ENCODE results near the gene LMO1.

The LMO1 gene

DNA sequence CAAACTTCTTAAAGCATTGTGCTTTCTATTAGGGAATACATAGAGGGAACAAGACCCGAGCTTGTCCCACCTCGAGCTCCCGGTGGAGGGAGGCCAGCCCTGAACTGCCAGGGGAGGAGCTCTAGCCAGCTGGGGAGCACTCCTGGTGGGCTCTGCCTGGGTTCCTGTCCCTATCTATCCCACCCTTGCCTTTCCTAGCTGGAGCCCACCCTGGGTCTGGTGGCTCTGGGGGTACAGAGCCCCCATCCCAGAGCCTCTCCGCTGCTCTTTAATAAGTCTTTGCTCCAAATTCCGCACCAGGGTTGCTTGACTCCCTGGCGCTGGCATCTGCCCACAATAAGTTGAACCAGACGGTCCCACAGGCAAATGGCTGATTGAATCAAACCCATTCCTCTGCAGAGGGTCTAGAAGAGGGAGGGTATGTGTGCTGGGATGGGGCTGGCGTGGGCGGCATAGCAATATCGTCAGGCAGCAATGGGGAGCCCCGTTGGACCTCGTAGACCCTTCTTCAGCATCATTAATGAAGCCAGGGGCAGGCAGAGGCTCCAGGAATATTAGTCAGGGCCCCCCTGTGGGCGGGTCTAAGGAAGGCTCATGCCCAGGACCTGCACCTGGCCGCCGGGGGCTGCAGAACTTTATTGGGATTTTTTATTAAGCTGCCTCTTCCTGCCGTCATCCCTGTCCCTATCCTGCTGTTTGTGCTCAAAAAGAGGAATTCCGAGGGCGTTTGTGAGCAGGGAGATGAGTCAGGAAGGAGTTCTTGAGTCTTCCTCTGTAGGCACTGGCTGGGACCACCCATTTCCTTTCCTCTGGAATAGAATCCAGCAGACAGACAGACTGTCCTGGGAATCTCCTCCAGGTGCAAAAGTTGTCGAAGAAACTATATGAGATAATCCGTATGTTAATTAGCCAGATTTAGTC, 56.3 kb downstream of the LMO1 start:
- in situ Hi-C loops (cut with HindIII; ENCODE audit: low sequenced_read_pairs): no loop called here

DNA sequence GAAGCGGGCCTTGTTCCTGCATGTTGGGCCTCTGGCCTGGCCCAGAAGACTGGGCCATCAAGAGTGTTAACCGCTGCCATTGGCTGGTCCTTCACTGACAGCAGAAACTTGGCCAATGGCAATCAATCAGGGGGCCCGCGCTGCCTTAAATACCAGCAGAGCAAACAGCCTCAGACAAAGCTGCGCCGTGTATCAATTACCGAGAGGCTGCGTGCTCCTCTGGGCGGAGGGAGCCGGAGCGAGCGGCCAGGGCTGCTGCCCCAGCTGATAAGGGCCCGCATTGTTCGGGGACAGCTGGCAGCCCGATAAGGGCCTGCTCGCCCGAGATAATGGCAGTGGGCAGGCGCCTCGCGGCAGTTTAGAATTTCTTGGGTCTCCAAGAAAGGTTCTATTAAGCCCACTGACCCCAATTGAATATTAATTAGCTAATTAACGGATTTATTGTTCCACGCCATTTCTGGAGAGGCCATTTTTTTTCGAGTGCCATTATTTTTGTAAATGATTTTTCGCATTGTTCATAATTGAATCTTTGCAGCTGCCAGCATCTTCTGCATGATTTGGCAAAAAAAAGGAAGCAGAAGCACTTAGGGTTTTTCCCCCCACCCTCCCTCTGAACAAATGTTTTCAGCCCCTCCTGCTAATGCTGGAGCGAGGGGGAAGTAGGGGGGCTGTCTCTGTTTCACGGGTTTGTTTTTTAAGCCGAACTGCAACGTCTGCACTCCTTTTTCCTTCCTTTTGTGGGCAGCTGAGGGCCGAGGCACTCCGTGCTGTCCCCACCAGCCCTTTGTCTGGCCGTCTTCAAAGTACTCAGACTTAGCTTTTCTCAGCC, 57.2 kb downstream of the LMO1 start:
- in situ Hi-C loops (cut with HindIII; ENCODE audit: low sequenced_read_pairs): no loop called here

DNA sequence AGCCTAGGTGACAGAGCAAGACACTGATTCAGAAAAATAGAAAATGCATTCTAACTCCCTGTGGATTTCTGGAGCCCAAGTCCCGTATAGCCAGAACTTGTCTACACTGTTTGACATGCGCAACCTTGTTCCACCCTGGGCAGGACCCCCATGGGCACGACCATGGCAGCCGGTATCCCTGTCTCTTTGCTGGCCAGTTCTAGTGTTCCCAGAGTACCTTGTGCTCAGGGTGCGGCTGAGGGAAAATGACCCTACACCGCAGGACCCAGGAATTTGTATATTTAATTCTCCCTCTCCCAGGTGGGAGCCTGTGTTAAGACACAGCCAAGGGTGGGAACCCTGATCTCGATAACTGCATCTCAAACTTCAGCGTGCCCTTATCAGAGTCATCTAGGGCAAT, 58.1 kb downstream of the LMO1 start:
- in situ Hi-C loops (cut with HindIII; ENCODE audit: low sequenced_read_pairs): no loop called here

DNA sequence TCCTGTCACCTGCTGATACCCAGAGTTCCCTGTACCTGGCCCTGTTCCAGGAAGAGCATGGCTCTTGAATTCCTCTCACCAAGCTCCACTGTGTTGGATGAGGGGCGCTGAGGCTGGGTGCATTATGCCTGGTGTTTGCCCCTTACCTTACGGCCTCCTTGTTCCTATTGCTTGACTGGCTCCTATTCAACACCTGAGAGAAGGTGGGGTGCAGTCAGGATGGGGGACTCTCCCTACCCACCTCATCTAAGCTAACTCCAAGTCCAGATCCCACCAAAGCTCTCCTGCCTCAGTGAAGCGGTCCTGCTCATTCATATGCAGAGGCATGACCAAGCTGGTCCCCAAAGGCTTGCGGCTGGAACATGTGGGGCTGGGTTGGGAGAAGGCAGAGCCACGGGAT, 59.1 kb downstream of the LMO1 start:
- in situ Hi-C loops (cut with HindIII; ENCODE audit: low sequenced_read_pairs): no loop called here

DNA sequence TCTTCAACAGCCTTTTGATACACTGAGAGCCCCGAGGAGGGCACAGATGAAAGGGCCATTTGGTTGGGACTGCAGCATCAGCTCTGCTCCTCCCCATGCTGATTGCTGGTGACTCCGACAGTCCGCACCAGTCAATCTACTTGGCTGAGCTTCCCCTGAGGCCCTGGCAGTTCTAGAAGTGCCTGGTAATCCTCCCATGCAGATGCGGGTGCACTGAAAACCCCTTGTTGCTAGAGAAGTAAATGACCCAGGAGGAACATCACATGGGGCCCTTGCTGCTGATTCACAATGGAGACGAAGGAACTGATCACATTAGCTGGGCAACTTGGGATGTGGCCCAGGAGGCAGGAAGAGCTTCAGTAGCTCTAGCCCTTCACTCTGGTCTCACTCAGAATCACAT, 59.7 kb downstream of the LMO1 start:
- in situ Hi-C loops (cut with HindIII; ENCODE audit: low sequenced_read_pairs): no loop called here

DNA sequence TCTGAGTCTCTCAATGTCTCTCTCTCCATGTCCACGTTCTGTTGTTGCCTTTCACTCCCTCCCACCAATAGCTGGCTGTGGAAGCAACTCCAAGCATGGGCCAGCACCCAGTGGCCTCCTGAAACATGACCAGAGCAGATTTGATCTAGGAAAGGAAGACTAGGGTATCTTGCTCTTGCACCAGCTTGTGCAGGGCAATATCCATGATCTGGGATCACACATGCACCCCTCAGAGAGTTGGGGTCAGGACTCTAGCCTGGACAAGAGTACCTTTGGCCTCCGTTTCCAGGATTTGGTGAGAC, 60.3 kb downstream of the LMO1 start:
- in situ Hi-C loops (cut with HindIII; ENCODE audit: low sequenced_read_pairs): no loop called here

DNA sequence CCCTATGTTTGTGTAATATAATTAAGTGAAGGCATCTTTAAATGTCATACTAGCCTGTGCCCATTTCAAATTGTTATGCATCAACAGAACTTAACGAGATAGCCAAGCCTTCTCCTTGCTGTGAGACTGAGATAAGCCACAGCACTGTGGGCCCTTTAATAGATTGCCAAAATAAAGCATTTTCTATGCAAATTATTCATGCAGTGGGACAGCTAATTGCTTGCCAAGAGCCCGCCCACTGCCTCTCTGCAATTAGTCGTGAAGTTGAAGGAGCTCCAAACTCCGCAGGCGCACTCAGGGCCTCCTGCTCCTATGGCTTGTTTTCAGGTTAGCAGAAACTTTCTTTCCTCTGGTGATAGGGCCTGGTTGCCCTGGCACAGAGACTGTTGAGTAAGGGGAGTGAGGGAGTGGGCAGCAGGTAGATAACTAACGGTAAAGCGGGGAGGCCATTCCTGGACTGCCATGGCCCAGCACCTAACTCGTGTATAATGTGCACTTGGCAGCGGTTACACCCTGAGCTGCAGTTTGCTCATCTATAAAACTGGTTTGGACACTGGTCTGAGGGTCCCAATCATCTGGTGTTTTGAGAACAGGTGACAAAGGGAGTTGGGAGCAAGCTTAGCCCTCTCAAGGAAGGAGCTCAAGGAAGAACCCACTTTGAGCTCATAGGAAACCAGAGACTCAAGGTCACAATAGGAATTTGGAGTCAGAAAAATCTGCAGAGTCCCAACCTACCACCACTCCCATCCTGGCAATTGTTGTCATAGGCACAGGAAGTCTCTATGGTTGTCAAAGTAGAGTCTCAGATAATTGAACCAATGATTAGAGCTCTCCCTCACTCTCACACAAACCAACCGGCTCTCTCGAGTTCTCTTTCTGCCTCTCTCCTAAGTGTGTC, 60.9 kb downstream of the LMO1 start:
- in situ Hi-C loops (cut with HindIII; ENCODE audit: low sequenced_read_pairs): no loop called here

DNA sequence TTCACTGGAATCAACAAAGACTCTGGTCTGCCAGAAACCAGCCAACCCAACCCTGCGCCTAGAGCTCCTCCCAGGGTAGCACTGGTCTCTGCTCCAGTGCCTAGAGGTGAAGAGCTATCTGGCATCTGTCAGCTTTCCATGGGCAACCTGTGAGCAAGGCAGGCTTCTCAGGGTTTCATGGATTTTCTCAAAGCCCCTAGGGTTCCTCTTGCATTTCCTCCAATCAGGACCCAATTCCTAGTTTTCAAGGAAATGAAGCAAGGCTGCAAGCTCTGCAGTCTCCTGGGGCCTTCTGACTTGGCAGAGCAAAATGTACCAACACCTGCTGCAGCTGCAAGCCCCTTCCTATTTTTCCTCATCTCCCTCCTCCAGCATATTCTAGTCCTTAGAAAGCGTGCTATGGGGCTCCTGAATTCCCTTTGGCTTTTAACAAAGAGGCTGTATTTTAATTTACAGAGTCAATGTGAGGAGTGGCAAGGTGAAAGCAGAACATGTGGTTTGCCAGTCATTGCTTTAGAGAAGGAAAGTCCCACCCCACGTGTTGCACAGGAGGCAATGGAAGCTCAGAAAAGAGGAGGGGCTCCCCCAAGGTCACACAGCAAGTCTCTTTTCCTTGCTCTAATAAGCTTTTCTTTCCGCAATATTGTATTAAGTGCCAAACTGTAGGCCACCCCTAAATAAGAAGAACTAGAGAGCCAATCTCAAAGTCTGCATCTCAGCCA, 61.9 kb downstream of the LMO1 start:
- in situ Hi-C loops (cut with HindIII; ENCODE audit: low sequenced_read_pairs): no loop called here

DNA sequence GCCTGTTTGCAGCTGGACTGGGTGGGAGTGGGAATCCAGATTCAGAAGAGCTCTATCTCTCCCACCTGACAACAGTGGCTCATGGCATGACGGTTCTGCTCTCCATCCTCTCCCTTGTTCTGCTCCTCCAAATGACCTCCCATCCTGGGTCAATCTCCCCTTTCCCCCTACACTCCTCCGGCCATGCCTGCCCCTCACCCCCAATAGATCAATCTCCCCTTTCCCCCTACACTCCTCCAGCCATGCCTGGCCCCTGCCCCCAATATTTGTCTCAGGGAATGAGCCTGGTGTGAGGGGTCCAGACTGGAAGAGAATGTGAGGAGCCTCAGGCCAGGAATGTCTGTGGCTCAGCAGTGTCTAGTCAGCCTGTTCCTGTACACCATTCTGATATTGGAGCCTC, 64.0 kb downstream of the LMO1 start:
- in situ Hi-C loops (cut with HindIII; ENCODE audit: low sequenced_read_pairs): no loop called here

DNA sequence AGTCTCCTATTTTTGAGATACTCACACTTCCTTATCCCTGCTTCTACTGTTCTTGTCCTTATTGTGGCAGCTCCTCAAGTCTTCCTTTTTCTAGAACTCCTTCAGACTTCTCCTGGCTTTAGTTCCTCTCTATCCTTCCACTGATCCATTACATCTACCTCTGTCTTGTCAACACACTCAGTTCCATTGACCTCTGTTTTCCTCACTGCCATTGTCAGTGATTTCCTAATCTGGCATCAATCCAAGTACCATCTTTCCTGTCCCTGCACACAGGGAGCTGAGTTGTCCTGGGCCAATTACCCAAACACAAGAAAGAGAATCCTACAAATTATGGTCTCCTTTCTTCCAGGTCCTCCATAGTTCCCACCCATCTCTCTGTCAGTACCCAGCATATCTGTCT, 66.9 kb downstream of the LMO1 start:
- in situ Hi-C loops (cut with HindIII; ENCODE audit: low sequenced_read_pairs): no loop called here

DNA sequence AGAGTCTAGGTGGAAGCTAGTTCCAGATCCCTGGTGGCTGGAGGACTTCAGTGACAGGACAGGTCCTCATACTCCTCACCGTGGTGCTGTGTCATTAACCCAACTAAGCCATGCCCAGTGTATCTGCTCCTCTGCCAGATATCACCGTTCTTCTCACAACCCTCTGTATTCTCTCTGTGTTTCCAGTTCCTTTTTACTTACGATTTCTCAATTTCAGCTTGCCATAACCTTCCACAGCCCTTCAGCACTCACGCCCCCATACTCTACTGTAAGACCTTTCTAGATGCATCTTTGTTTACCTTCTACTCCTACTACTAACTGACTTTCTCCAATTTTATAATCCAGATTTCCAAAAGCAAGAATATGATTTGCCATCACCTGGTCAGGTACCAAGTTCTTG, 68.7 kb downstream of the LMO1 start:
- in situ Hi-C loops (cut with HindIII; ENCODE audit: low sequenced_read_pairs): no loop called here

DNA sequence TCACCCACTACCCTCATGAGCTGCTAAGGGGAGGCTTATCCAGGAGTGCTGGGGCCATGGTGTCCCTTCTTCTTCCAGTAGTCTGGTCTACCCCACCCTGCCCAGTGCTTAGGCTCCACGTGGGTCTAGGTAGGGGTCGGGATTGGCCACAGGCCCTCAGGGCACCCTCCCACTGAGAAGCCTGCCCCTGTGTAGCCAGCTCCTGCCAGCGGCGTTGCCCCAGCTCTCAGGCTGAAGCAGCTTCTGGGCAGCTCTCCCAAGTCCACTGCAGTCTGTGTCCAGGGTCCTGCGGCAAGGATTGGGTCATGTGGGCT, 70.8 kb downstream of the LMO1 start:
- in situ Hi-C loops (cut with HindIII; ENCODE audit: low sequenced_read_pairs): no loop called here

DNA sequence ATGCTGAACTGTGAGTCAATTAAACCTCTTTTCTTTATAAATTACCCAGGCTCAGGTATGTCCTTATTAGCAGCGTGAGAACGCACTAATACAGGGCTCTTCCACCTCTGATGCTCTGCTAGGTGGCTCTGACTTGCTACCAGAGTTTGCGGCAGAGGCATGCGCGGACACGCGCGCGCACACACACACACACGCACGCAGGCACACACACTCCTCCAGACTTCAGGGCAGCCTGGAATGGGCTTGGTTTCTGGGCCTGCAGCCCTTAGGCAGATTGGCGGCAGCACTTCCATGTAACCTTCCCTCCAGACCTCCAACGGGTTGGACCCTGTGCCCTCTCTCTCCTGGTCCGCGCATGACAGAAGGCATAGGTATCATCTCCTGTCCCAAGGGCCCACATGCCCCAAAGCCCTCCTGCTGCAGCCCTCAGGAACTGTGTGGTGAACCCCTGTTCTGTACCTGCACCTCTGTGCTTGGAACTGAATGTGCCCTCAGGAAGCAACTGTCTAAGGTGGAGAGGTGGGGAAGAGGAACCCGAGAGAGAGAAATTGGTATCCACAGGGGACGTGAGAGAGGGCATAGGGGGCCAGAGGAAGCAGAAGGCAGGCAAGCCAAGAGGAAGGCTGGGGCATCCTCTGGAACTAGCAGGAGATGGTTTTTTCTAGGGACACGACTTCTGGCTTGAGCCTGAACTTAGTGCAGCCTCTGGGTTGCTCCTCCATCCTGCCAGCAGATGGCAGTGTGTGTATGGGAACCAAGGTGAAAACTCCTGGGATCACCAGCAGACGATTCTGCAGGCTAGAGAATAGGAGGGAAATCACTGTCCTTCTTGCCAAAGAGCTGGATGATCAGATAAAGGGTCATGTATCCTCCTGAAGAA, 71.4 kb downstream of the LMO1 start:
- in situ Hi-C loops (cut with HindIII; ENCODE audit: low sequenced_read_pairs): no loop called here

DNA sequence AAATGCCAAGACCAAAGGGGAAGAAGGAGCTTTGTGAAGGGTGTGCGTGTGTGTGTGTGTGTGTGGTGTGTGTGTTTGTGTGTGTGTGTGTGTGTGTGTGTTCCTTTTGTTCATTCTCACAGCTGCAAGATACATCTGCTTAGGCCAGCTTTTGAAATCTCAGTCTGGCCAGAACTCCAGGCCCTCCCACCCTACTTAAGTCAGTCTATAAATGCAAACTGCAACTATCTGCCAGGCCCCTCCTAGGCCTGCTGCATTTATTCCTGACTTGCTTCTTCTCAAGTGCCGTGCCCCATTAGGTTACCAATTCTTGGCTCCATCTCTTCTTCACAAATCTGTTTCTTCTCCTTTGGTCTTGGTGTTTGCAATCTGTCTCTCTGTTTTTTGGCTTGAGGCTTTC, 73.2 kb downstream of the LMO1 start:
- in situ Hi-C loops (cut with HindIII; ENCODE audit: low sequenced_read_pairs): no loop called here

DNA sequence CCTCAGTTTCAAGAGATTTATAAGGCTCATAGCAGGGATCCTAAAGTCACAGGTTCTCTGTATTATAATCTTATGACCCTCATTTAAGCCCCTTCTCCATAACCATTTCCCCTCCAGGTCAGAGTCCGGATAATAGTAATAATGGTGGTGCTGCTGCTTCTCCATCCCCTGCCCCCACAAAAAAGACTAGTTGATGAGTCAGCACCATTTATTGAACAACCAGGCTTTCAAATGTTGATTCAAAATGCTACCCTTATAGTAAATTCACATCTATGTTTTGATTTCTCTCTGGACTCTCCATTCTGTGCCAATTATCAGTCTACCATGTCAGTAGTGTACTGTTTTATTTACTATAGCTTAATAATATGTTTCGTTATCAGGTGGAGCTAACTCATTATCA, 77.2 kb downstream of the LMO1 start:
- in situ Hi-C loops (cut with HindIII; ENCODE audit: low sequenced_read_pairs): no loop called here

DNA sequence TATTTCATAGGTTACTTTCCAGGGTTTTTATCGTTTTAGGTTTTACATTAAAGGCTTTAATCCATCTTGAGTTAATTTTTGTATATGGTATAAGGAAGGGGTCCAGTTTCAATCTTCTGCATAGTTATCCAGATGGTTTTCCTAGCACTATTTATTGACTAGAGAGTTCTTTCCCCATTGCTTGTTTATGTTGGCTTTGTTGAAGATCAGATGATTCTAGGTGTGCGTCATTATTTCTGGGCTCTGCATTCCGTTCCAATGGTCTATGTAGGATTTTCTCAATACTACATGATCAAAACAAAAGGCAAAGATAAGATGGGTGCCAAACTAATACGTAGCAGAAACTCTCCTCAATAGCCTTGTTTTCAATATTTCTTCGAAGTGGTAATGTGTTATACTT, 80.6 kb downstream of the LMO1 start:
- in situ Hi-C loops (cut with HindIII; ENCODE audit: low sequenced_read_pairs): no loop called here

DNA sequence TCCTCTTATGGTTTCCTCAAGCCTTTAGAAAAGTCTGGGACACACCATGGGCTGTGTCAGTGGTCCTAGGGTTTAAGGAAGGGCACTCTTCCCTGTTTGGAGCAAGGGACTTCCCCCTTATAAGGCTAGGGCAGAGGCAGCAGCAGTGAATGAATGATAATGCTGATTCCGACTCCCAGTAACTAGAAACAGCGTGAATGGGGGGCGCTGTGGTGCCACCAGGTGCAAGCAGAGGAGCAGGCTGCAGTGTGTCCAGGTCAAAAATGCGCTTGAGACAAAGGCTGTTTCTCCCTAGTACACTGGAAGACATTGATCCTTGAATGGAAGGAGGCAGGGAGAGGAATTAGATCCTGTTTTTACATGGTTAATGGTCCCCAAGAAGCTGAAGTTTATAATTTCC, 83.2 kb downstream of the LMO1 start:
- in situ Hi-C loops (cut with HindIII; ENCODE audit: low sequenced_read_pairs): no loop called here

DNA sequence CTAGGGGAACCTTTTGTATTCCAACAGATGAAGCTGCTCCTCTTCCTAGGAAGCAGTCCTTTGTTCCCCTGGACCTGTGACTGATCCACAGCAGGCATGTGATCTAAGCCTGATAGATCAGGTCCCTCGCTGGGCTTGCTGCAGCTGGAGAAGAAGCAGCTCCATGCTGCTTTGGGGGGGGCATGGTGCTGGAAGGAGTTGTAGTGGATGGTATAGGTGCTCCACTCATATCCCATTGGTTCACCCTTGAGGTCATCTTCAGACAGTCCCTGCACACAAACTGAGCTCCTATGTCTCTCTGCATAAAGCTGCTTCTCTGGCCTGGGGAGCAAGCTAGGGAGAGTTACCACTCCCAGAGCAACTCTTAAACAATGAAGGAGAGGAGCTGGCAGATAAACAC, 85.4 kb downstream of the LMO1 start:
- in situ Hi-C loops (cut with HindIII; ENCODE audit: low sequenced_read_pairs): no loop called here

DNA sequence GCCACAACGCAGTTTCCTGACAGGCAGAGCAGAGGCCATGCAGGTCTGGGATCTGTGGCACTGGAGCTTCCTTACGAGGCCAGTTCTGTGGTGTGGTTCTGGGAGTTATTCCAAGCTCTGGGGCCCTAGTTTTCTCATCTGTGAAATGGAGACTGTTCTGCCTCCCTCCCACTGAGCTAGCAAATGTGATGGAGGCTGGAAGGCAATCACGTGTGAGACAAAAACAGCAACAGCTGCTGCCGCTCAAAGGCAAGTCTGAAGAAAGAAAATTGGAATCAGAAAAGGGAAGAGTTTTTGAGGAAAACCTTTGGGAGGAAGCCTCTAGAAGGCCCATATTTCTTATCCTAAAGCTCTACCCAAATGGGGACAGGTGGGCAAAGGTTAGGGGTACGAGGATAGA, 86.5 kb downstream of the LMO1 start:
- in situ Hi-C loops (cut with HindIII; ENCODE audit: low sequenced_read_pairs): no loop called here

Data from DLD1 (cell line).